SK-N-MC (cell line): ENCODE measurements around the gene EFNB1.

Experiments used
- EZH2 ChIP-seq: fragments of 200-600 bp; sonication (generic); IDR thresholded peaks from one replicate; pipeline ENCODE4 v1.6.1; 2017; ENCODE audit warnings: antibody characterized with exemption
- POLR2AphosphoS5 ChIP-seq: IDR thresholded peaks from 2 replicates; pipeline ENCODE4 v1.6.1; 2012; ENCODE audit warnings: mild to moderate bottlenecking, low read depth, low read length, borderline replicate concordance

DNA sequence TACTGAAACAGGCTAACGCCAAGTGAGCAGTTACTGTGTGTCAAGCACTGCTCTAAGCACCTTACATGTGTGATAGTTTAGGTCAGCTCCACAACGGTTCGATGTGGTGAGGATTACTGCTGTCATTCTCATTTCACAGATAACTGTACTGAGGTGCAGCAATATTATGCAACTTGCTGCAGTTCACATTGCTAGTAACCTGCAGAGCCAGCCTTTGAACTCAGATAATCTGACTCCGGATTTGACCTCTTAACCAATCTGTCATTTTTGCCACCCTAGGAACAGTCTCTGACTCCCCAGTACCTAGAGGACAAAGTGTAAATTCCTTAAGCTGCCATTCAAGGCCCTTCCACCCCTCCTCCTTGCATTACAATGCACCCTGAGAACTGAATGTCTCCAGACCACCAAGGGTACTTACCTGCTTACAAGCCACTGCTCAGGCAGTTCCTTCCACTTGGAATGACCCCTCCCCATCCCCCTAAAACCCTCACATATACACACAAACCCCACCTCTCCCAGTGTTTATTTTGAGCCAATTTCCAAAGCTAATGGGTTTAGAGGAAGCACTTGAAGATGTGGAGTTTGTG, 24.9 kb downstream of the EFNB1 start:
- no peak for TF ChIP-seq POLR2AphosphoS5
- TF ChIP-seq EZH2, result no peak
